ENCODE data around the gene FETUB.
"Not testable (repeated sequence)": the region's sequence is repeated elsewhere in the genome, so short reads cannot be mapped to it uniquely, and the experiment has no call there.

Gene FETUB

DNA sequence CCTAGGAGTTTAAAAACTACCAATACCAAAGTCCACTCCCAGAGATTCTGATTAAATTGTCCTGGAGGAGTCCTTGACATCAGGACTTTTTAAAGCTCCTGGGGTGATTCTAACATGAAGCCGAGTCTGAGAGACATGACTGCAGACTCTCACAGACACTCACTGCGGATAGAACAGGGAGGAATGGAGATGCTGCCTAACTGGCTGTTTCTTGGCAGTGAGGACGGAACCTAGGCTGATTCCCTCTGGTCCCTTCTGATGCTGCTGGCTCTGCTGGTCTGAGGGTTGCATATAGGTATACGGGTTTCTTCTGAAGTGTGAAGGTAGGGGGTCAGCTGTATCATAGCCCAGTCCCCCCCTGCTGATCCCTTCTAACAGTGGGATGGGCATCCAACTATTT, 24.3 kb downstream of the FETUB start:
- DNase-seq (ENCODE audit: insufficient read length) = no peak
- TF ChIP-seq POLR2AphosphoS5 (IDR thresholded peaks at IDR 0.05; ENCODE audit: low read depth, low read length) = no peak
- no peak for TF ChIP-seq TAF1 (IDR thresholded peaks at IDR 0.05; ENCODE audit: borderline replicate concordance, low read depth, low read length)
- no peak for TF ChIP-seq POLR2A (IDR thresholded peaks at IDR 0.05; ENCODE audit: low read depth, low read length)
- no peak for FAIRE-seq

DNA sequence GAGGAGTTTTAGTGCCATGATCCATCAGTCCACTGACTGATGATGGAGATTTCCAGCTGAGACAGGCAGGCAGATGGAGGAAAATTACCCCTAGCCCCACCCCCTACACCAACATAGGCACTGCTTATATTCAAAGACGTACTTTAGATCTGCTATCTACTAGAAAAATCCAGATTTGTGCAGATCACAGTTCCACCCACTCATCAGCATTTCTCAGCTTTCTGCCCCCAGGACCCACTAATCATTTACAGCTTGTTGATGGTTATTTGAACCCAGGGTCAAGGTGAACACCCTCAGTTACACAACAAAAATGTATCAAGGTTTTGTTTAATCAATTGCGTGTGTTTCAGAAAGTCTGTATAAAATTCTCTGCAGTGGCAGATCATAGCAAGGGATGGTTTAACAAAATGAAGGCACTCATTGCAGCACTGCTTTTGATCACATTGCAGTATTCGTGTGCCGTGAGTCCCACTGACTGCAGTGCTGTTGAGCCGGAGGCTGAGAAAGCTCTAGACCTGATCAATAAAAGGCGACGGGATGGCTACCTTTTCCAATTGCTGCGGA, 25.5 kb downstream of the FETUB start, which contains the start of gene HRG:
Gene HRG (plus strand): TSS at position 390 of the 564 bp plus-strand sequence. CDS start 18 bp downstream, at position 408.
- TF ChIP-seq POLR2AphosphoS5 (IDR thresholded peaks at IDR 0.05; ENCODE audit: low read depth, low read length) (no peak), TAF1 (IDR thresholded peaks at IDR 0.05; ENCODE audit: borderline replicate concordance, low read depth, low read length) (no peak), POLR2A (IDR thresholded peaks at IDR 0.05; ENCODE audit: low read depth, low read length) (no peak)
- FAIRE-seq = no peak

DNA sequence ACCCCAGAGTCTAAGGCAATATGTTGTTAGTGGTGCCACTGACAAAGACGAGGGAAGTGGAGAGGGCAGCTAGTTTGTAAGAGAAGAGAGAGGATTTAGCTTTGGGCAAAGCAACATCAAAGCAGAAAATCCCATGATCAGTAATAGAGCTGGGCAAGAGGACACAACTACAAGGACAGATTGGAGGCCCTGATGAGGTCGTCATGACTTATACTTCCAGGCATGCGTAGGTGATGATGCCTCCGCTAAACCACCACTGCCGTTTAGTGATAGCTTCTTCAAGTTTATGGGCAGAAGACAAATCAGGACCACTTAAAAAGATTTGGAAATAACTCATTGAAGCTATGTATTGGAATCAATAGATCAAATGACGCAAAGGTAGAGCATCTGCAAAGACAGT, 28.2 kb downstream of the FETUB start:
- no peak for DNase-seq (ENCODE audit: insufficient read length)
- no peak for TF ChIP-seq POLR2A (IDR thresholded peaks at IDR 0.05; ENCODE audit: low read depth, low read length)
- TF ChIP-seq TAF1 (IDR thresholded peaks at IDR 0.05; ENCODE audit: borderline replicate concordance, low read depth, low read length) = no peak
- TF ChIP-seq POLR2AphosphoS5 (IDR thresholded peaks at IDR 0.05; ENCODE audit: low read depth, low read length) = no peak
- FAIRE-seq = no peak

More for the DNA sequence above, 25.5 kb downstream of the FETUB start, which contains the start of gene HRG:
- DNase-seq (ENCODE audit: insufficient read length) = no peak

DNA sequence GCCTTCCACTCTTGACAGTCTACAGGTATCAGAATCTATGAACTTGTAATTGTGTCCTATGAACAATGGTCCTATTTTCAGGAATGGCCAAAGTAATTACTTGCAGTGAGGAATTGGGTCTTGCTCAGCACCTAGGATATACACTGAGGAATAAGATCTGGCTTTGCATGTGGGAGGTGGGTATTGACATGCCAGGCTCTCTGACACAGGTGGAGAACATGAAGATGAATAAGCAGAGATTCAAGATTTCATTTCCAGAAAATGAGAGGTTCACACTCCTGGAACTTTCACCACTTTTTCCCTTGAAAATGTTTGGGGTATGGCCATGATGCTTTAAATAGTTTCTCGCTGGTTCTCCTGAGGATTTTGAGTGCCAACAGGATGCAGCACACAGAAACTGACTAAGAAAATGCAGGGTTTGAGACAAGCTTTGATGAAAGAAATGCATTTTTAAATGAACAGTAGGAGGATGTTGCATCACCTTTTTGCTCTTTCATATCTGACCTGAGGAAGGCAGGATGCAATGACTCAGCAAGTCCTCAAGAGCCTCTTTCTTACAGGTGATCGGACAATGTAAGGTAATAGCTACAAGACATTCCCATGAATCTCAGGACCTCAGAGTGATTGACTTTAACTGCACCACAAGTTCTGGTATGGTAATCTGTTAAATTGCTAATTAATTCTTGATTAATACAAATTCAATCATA, 29.3 kb downstream of the FETUB start:
- DNase-seq (ENCODE audit: insufficient read length) (no peak), FAIRE-seq (no peak)
- TF ChIP-seq TAF1 (IDR thresholded peaks at IDR 0.05; ENCODE audit: borderline replicate concordance, low read depth, low read length) (no peak), POLR2A (IDR thresholded peaks at IDR 0.05; ENCODE audit: low read depth, low read length) (no peak), POLR2AphosphoS5 (IDR thresholded peaks at IDR 0.05; ENCODE audit: low read depth, low read length) (no peak)

DNA sequence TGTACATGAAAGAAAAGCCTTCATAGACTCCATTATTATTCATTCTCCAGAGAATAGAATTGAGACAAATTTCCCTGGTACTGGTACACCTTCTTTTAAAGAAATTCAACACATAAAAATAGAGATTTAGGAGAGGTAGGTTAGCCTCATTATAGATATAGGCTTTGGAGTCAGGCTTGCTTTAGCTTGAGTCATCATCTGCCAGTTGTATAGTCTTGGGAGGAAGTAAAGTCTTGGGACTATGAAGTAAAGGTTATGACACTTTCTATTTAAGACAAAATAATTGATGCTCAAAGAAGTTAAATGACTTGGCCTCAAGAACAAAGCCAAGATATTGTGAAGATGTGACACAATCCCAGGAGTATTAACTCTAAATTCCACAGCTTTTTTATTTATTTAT, 30.0 kb downstream of the FETUB start:
- TF ChIP-seq TAF1 (IDR thresholded peaks at IDR 0.05; ENCODE audit: borderline replicate concordance, low read depth, low read length) = no peak
- no peak for TF ChIP-seq POLR2A (IDR thresholded peaks at IDR 0.05; ENCODE audit: low read depth, low read length)
- TF ChIP-seq POLR2AphosphoS5 (IDR thresholded peaks at IDR 0.05; ENCODE audit: low read depth, low read length) = no peak
- no peak for FAIRE-seq
- no peak for DNase-seq (ENCODE audit: insufficient read length)

DNA sequence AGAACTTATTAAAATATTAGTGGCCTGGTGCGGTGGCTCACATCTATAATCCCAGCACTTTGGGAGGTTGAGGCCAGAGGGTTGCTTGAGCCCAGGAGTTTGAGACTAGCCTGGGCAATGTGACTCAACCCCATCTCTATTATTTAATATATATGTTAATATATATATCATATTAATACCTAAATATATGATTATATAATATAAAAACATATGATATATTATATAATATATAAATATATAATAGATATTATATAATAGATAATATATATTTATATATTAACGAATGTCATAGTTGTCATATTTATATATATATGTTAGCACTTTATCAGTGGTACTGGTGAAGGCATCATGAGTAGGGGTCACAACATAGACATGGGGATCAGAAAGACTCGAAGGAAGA, 30.9 kb downstream of the FETUB start:
- TF ChIP-seq TAF1 (IDR thresholded peaks at IDR 0.05; ENCODE audit: borderline replicate concordance, low read depth, low read length) (no peak), POLR2AphosphoS5 (IDR thresholded peaks at IDR 0.05; ENCODE audit: low read depth, low read length) (no peak), POLR2A (IDR thresholded peaks at IDR 0.05; ENCODE audit: low read depth, low read length) (no peak)
- FAIRE-seq (no peak), DNase-seq (ENCODE audit: insufficient read length) (no peak)

DNA sequence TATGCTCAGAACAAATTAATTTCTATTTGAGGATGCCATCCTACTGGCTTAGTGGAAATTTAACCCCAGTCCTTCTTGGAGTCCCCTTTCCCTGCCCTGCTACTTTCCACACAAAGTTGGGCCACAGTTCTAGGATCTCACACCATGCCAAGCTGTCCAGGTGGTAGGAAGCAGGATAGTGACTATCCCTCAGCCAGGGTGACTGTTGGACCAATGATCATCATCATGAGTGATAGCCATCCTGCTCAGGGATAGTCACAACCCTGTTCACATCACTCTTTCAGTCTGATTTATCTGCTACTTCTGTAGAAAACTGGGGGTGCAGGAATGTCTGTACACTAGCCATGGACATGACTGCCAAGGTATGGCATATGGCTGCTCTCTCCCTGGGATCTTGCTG, 38.4 kb downstream of the FETUB start:
- DNase-seq (ENCODE audit: insufficient read length) = no peak
- no peak for TF ChIP-seq TAF1 (IDR thresholded peaks at IDR 0.05; ENCODE audit: borderline replicate concordance, low read depth, low read length)
- TF ChIP-seq POLR2AphosphoS5 (IDR thresholded peaks at IDR 0.05; ENCODE audit: low read depth, low read length) = no peak
- no peak for TF ChIP-seq POLR2A (IDR thresholded peaks at IDR 0.05; ENCODE audit: low read depth, low read length)
- no peak for FAIRE-seq

DNA sequence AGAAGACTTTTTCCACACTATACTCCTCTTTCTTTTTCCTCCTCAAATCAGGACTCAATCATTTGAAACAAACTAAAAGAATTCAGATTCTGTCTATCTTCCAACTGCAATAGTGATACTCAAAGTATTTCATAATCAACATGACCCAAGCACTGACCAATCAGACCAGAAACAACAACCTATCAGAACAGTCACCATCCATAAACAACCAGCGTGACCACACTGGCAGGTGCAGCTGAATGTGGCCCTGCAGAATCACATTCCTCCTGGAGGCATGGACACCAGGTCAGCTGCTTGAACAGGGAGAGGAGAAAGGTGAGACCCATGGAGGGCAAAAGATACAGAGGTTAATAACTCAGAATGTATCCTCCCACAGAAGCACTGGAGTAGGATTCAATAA, 39.0 kb downstream of the FETUB start:
- TF ChIP-seq POLR2AphosphoS5 (IDR thresholded peaks at IDR 0.05; ENCODE audit: low read depth, low read length) = no peak
- no peak for TF ChIP-seq POLR2A (IDR thresholded peaks at IDR 0.05; ENCODE audit: low read depth, low read length)
- no peak for TF ChIP-seq TAF1 (IDR thresholded peaks at IDR 0.05; ENCODE audit: borderline replicate concordance, low read depth, low read length)
- DNase-seq (ENCODE audit: insufficient read length) (no peak), FAIRE-seq (no peak)

DNA sequence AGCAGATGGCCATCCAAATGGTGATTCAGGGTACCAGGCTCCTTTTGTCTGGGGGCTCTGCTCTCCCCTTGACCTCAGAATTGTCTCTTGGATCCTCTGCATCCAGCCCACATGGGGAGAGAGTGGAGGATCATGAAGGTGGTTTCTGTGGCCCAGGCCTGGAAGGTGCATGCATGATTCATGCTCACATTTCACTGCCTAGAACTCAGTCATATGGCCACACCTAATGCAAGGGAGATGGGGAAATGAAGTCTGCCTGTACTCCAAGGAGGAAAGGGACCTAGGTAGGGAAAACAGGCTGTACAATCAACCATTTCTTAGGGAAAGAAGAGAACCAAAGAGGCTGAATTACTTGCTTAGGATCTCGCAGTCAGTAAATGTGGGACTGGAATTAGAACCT, 40.7 kb downstream of the FETUB start:
- no peak for TF ChIP-seq TAF1 (IDR thresholded peaks at IDR 0.05; ENCODE audit: borderline replicate concordance, low read depth, low read length)
- no peak for TF ChIP-seq POLR2A (IDR thresholded peaks at IDR 0.05; ENCODE audit: low read depth, low read length)
- no peak for TF ChIP-seq POLR2AphosphoS5 (IDR thresholded peaks at IDR 0.05; ENCODE audit: low read depth, low read length)
- no peak for DNase-seq (ENCODE audit: insufficient read length)

DNA sequence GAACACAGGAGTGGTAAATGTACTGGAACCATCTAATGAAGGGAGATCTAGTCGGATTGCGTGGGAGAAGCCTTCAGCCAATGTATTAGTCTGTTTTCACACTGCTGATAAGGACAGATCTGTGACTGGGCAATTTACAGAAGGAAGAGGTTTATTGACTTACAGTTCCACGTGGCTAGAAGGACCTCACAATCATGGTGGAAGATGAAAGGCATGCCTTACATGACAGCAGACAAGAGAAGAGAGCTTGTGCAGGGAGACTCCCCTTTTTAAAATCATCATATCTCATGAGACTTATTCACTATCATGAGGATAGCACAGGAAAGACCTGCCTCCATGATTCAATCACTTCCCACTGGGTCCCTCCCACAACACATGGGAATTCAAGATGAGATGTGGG, 42.6 kb downstream of the FETUB start:
- TF ChIP-seq POLR2AphosphoS5 (IDR thresholded peaks at IDR 0.05; ENCODE audit: low read depth, low read length) (no peak), POLR2A (IDR thresholded peaks at IDR 0.05; ENCODE audit: low read depth, low read length) (no peak), TAF1 (IDR thresholded peaks at IDR 0.05; ENCODE audit: borderline replicate concordance, low read depth, low read length) (no peak)
- no peak for FAIRE-seq
- DNase-seq (ENCODE audit: insufficient read length) = no peak

More for the DNA sequence above, 40.7 kb downstream of the FETUB start:
- FAIRE-seq = no peak

DNA sequence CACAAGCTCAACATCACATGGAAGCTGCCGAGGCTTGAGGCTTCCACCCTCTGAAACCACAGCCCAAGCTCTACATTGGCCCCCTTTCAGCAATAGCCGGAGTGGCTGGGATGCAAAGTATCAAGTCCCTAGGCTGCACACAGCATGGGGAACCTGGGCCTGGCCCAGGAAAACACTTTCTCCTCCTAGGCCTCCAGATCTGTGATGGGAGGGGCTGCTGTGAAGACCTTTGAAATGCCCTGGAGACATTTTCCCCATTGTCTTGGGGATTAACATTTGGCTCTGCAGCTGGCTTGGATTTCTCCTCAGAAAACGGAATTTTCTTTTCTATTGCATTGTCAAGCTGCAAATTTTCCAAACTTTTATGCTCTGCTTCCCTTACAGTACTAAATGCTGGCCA, 43.8 kb downstream of the FETUB start:
- DNase-seq (ENCODE audit: insufficient read length) = no peak
- no peak for FAIRE-seq
- no peak for TF ChIP-seq TAF1 (IDR thresholded peaks at IDR 0.05; ENCODE audit: borderline replicate concordance, low read depth, low read length)
- no peak for TF ChIP-seq POLR2A (IDR thresholded peaks at IDR 0.05; ENCODE audit: low read depth, low read length)
- no peak for TF ChIP-seq POLR2AphosphoS5 (IDR thresholded peaks at IDR 0.05; ENCODE audit: low read depth, low read length)

DNA sequence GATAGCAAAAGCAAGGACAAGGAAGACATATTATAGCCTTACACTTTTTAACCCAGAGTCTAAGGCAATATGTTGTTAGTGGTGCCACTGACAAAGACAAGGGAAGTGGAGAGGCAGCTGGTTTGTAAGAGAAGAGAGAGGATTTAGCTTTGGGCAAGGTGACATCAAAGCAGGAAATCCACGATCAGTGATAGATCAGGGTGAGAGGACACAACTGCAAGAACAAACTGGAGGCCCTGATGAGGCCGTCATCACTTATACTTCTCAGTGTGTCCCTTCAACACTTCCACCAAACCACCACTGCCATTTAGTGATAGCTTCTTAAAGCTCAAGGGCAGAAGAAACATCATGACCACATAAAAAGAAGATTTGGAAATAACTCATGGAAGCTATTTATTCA, 46.3 kb downstream of the FETUB start:
- FAIRE-seq; DNase-seq (ENCODE audit: insufficient read length): not testable (repeated sequence)
